GM21390 (cell line): ENCODE measurements around the gene HIVEP3.
A peak's percentile ranks its signal among the peaks of the same experiment; 100 is the strongest.
"Not testable (repeated sequence)": the region's sequence is repeated elsewhere in the genome, so short reads cannot be mapped to it uniquely, and the experiment has no call there.

Experiments used
- ATAC-seq: cut with Tn5 transposase; IDR thresholded peaks from one replicate; pipeline ENCODE4 v1.9.1; 2021; ENCODE audit not compliant: unreplicated experiment

Gene HIVEP3

GRCh38 chr1:41918450-41919043 lies at the start of gene HIVEP3:
TSS of gene HIVEP3 (minus strand) at chr1:41918922.
- no peak for ATAC-seq

GRCh38 chr1:41964400-41964799 lies 45.7 kb upstream of the HIVEP3 start:
- no peak for ATAC-seq

- ATAC-seq, result no peak
Observed at GRCh38 chr1:41963636-41964035, 44.9 kb upstream of the HIVEP3 start.

- ATAC-seq, result no peak
Observed at GRCh38 chr1:41958015-41958673, 39.4 kb upstream of the HIVEP3 start.

- no peak for ATAC-seq
Observed at GRCh38 chr1:41957568-41957967, 38.8 kb upstream of the HIVEP3 start.

GRCh38 chr1:41955461-41956159 lies 36.9 kb upstream of the HIVEP3 start:
- ATAC-seq, result peak; percentile 70

- no peak for ATAC-seq
Observed at GRCh38 chr1:41954533-41954944, 35.8 kb upstream of the HIVEP3 start.

- ATAC-seq, result no peak
Observed at GRCh38 chr1:41953291-41953690, 34.6 kb upstream of the HIVEP3 start.

- ATAC-seq, result no peak
Observed at GRCh38 chr1:41952208-41952607, 33.5 kb upstream of the HIVEP3 start.

GRCh38 chr1:41951492-41951891 lies 32.8 kb upstream of the HIVEP3 start:
- ATAC-seq, result not testable (repeated sequence)

- no peak for ATAC-seq
Observed at GRCh38 chr1:41950820-41951219, 32.1 kb upstream of the HIVEP3 start.

- not testable (repeated sequence) for ATAC-seq
Observed at GRCh38 chr1:41945946-41946345, 27.2 kb upstream of the HIVEP3 start.

GRCh38 chr1:41943717-41944116 lies 25.0 kb upstream of the HIVEP3 start:
- ATAC-seq, result no peak

GRCh38 chr1:41942278-41942677 lies 23.6 kb upstream of the HIVEP3 start:
- no peak for ATAC-seq

- ATAC-seq, result no peak
Observed at GRCh38 chr1:41941381-41941780, 22.7 kb upstream of the HIVEP3 start.

GRCh38 chr1:41939194-41939593 lies 20.5 kb upstream of the HIVEP3 start:
- ATAC-seq, result no peak

GRCh38 chr1:41936107-41936506 lies 17.4 kb upstream of the HIVEP3 start:
- ATAC-seq, result no peak

- no peak for ATAC-seq
Observed at GRCh38 chr1:41935226-41935625, 16.5 kb upstream of the HIVEP3 start.

- ATAC-seq, result no peak
Observed at GRCh38 chr1:41933106-41933505, 14.4 kb upstream of the HIVEP3 start.

- ATAC-seq, result no peak
Observed at GRCh38 chr1:41931578-41931977, 12.9 kb upstream of the HIVEP3 start.

GRCh38 chr1:41927118-41927517 lies 8.4 kb upstream of the HIVEP3 start:
- ATAC-seq, result no peak

- ATAC-seq, result no peak
Observed at GRCh38 chr1:41925712-41926111, 7.0 kb upstream of the HIVEP3 start.
